Uterus (tissue), 4 donors: ENCODE results near the gene IRF8. TPM values are rescaled to one million over a fixed set of nuclear protein-coding genes. Genes with fewer than 3 reads are reported as not detected.

Experiments used
- DNase-seq, 2 donors: peaks; one replicate each; pipeline ENCODE4 v3.0.0-alpha.2; 2019 to 2020
- H3K27ac ChIP-seq, 2 donors: fragments of 200-600 bp; sonication (generic); 1 replicate in 1 of 2; 2 replicates in 1 of 2; pipeline ENCODE4 v1.5.1; 2016 to 2018
- H3K27me3 ChIP-seq, 2 donors: fragments of 200-600 bp; sonication (generic); one replicate each; pipeline ENCODE4 v1.5.1; 2018 to 2019; ENCODE audit warnings: control low read depth in 1 of 2
- H3K36me3 ChIP-seq, 2 donors: fragments of 200-600 bp; sonication (generic); one replicate each; pipeline ENCODE4 v1.5.1; 2019; ENCODE audit warnings: control low read depth in 1 of 2
- H3K4me1 ChIP-seq, 2 donors: fragments of 200-600 bp; sonication (generic); one replicate each; pipeline ENCODE4 v1.5.1; 2018 to 2019; ENCODE audit warnings: control low read depth in 1 of 2
- H3K4me3 ChIP-seq, 2 donors: fragments of 200-600 bp; sonication (generic); 1 replicate in 1 of 2; 2 replicates in 1 of 2; pipeline ENCODE4 v1.5.1; 2018 to 2019; ENCODE audit warnings: mild to moderate bottlenecking in 1 of 2
- H3K9me3 ChIP-seq, 2 donors: fragments of 200-600 bp; sonication (generic); one replicate each; pipeline ENCODE4 v1.5.1; 2019; ENCODE audit warnings: control low read depth in 1 of 2
- CTCF ChIP-seq, 4 experiments: fragments of 200-600 bp in 2 of 4; fragments of 450-650 bp in 2 of 4; sonication (generic) in 2 of 4; IDR thresholded peaks; one replicate each; pipeline ENCODE4 v1.5.1; 2016 to 2019; ENCODE audit warnings: antibody characterized with exemption in 4 of 4, mild to moderate bottlenecking in 2 of 4, moderate library complexity in 1 of 4
- POLR2A ChIP-seq, 2 donors: fragments of 450-650 bp; IDR thresholded peaks; one replicate each; pipeline ENCODE4 v1.6.1; 2016; ENCODE audit warnings: antibody characterized with exemption in 2 of 2, mild to moderate bottlenecking in 1 of 2, moderate library complexity in 1 of 2
- intact Hi-C: fragments of 100-400 bp; cut with DNase I; formaldehyde crosslinking; loops from one replicate; pipeline ENCODE4 v1.15.1; 2023; ENCODE audit warnings: low total_unique reads
- total RNA-seq, 4 donors: library from RNA; depleted of rRNA in 3 of 4; stranded (reverse); fragments of >200 nt in 3 of 4; gene quantifications; one replicate each; pipeline versions ENCODE4 v1.1.0 to v1.2.4, GENCODE V29; 2014 to 2023
- donor health status: DM: yes; HTN: yes; CAD: no.

IRF8 gene
- total RNA-seq, 4 donors from 2014 or later, result 3.7 to 17.3 (median 3.8) TPM; not detected in 1

GRCh38 chr16:85926370-85926769, 27.4 kb downstream of the IRF8 start:
- DNase-seq, result no peak
- intact Hi-C loops, result no loop called here
- Histone ChIP-seq H3K9me3 (no peaks in the 10 kb centered on the region), H3K27ac (no peak overlapping the region), H3K27me3 (peaks cover 0 to 5% of the 10 kb centered on the region in 2 donors), H3K4me1 (no peaks in the 10 kb centered on the region), H3K4me3 (no peak overlapping the region), H3K36me3 (no peaks in the 10 kb centered on the region)
- TF ChIP-seq POLR2A (IDR thresholded peaks at IDR 0.05) (no peak), CTCF (IDR thresholded peaks at IDR 0.05) (no peak)

DNA sequence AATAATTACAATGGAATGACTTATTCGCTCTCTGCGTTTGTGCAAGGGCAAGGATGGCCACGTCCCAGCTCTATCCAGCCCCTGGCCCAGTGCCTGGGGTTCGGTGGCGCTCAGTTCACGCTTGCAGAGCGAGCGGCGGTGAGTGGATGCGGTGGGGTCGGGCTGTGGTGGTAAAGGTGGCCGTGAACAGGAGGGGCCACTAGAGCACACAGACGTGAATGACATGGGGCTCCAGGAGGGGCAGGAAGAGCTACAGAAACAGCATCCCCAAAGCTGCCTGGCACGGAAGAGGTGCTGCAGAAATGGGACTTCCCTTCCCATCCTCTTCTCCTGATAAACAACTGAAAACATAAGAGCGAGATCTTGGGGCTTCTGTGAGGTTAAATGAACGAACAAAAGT, 28.4 kb downstream of the IRF8 start:
- peaks cover 0 to 5% of the 10 kb centered on the region in 2 donors for H3K27me3 ChIP-seq
- no peaks in the 10 kb centered on the region for H3K4me1 ChIP-seq
- no peak overlapping the region for H3K27ac ChIP-seq
- no peaks in the 10 kb centered on the region for H3K36me3 ChIP-seq
- H3K4me3 ChIP-seq, result no peak overlapping the region
- H3K9me3 ChIP-seq, result no peaks in the 10 kb centered on the region
- intact Hi-C loops, result no loop called here
- DNase-seq, result no peak
- no peak for TF ChIP-seq POLR2A (IDR thresholded peaks at IDR 0.05)
- TF ChIP-seq CTCF (IDR thresholded peaks at IDR 0.05), result no peak

DNA sequence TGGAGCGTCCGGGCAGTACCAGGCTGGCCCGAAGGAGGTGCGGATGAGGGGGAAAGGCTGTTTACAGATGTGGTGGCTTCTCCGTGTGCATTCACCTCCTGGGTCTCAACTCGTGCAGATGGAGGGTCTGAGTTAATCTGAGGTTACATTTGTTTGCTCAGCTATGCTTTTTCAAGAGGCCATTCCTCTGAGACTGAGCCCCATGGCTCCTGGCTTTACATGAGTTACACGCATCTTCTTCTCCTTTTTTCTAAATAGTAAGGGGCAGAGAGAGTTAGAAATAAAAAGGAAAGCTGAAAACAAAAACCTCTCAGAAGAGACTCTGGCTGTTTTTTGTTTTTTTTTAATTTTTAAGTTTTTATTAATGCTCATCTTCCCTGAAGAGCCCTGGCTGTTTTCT, 29.0 kb downstream of the IRF8 start:
- no peak overlapping the region for H3K4me3 ChIP-seq
- TF ChIP-seq CTCF (IDR thresholded peaks at IDR 0.05) (no peak), POLR2A (IDR thresholded peaks at IDR 0.05) (no peak)
- H3K27ac ChIP-seq, result no peak overlapping the region
- H3K36me3 ChIP-seq, result no peaks in the 10 kb centered on the region
- intact Hi-C loops, result no loop called here
- DNase-seq, result no peak
- no peaks in the 10 kb centered on the region for H3K9me3 ChIP-seq
- no peaks in the 10 kb centered on the region for H3K4me1 ChIP-seq
- peaks cover 0 to 5% of the 10 kb centered on the region in 2 donors for H3K27me3 ChIP-seq

GRCh38 chr16:85928401-85928820, 29.4 kb downstream of the IRF8 start:
- H3K4me3 ChIP-seq, result no peak overlapping the region
- intact Hi-C loops, result no loop called here
- no peaks in the 10 kb centered on the region for H3K4me1 ChIP-seq
- H3K36me3 ChIP-seq, result no peaks in the 10 kb centered on the region
- DNase-seq, result peak; percentile 22 to 43
- peaks cover 0 to 5% of the 10 kb centered on the region in 2 donors for H3K27me3 ChIP-seq
- H3K27ac ChIP-seq, result no peak overlapping the region
- TF ChIP-seq POLR2A (IDR thresholded peaks at IDR 0.05) (no peak), CTCF (IDR thresholded peaks at IDR 0.05) (no peak)
- no peaks in the 10 kb centered on the region for H3K9me3 ChIP-seq

DNA sequence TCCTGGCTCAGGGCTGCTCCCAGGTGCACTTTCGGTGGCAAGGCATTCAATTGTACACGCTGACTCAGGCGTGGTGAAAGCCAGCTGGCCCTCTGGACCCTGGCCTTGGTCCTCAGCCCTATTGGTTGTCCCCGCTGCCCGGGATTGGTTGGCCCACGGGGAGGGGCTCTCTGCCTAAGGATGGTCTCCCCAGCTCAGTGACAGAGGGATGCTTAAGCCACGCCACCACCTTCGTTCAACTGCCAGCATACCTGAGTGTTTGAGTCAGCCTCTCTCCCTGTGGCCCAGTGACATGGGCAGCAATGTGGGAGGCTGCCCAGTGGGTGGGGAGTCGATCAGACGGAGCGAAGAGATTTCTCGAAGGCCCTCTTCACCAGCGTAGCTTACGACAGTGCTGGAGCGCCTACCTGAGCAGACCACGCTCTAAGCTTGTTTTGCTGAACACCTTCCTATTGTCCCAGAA, 30.3 kb downstream of the IRF8 start:
- no peaks in the 10 kb centered on the region for H3K9me3 ChIP-seq
- intact Hi-C loops, result no loop called here
- no peaks in the 10 kb centered on the region for H3K4me1 ChIP-seq
- peaks cover 0 to 5% of the 10 kb centered on the region in 2 donors for H3K27me3 ChIP-seq
- TF ChIP-seq POLR2A (IDR thresholded peaks at IDR 0.05), result no peak
- no peak for TF ChIP-seq CTCF (IDR thresholded peaks at IDR 0.05)
- H3K27ac ChIP-seq, result no peak overlapping the region
- no peaks in the 10 kb centered on the region for H3K36me3 ChIP-seq
- DNase-seq, result no peak
- H3K4me3 ChIP-seq, result no peak overlapping the region
